Neural cell (in vitro differentiated cells): Measurements from ENCODE around the gene PRKAR1B.

ENCODE experiments used
- CTCF ChIP-seq: fragments of 450-650 bp; IDR thresholded peaks from 2 replicates; pipeline ENCODE4 v1.5.1; 2014; ENCODE audit warnings: antibody characterized with exemption, mild to moderate bottlenecking, moderate library complexity; ENCODE audit not compliant: poor library complexity, severe bottlenecking
- POLR2AphosphoS5 ChIP-seq: IDR thresholded peaks from 2 replicates; pipeline ENCODE4 v1.6.1; 2012
- REST ChIP-seq: IDR thresholded peaks from 2 replicates; pipeline ENCODE4 v1.6.1; 2012; ENCODE audit warnings: borderline replicate concordance

- TF ChIP-seq CTCF, result no peak
- TF ChIP-seq POLR2AphosphoS5, result no peak
- TF ChIP-seq REST, result no peak
These were observed 149.2 kb downstream of the PRKAR1B start for GRCh38 chr7:577741-578370.
